ENCODE results near the gene CMTM3.

DNA sequence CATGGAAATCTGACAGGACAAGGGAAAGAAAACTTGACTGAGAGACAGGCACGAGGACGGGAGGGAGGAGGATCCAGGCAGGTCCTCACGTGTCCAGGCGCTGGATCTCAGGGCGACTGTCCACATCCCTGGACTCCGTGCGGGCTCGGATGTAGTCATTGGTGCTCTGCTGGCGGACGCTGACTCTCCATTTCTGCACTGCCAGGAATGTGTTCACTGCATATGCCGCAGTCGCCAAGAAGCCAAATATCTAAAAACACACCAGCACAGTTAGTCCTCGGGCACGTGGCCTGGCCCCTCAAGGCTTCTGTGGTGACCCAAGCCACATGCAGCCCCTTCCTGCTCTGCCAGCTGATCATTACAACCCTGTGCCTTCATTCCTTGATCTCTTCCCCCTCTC, 17.5 kb downstream of the CMTM3 start:
- TF ChIP-seq, protein P1, sequence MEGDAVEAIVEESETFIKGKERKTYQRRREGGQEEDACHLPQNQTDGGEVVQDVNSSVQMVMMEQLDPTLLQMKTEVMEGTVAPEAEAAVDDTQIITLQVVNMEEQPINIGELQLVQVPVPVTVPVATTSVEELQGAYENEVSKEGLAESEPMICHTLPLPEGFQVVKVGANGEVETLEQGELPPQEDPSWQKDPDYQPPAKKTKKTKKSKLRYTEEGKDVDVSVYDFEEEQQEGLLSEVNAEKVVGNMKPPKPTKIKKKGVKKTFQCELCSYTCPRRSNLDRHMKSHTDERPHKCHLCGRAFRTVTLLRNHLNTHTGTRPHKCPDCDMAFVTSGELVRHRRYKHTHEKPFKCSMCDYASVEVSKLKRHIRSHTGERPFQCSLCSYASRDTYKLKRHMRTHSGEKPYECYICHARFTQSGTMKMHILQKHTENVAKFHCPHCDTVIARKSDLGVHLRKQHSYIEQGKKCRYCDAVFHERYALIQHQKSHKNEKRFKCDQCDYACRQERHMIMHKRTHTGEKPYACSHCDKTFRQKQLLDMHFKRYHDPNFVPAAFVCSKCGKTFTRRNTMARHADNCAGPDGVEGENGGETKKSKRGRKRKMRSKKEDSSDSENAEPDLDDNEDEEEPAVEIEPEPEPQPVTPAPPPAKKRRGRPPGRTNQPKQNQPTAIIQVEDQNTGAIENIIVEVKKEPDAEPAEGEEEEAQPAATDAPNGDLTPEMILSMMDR (IDR thresholded peaks at IDR 0.05), result no peak
- TF ChIP-seq ZFX (IDR thresholded peaks at IDR 0.05; ENCODE audit: borderline replicate concordance), result no peak
